IMR-90 (cell line): ENCODE measurements around the gene CCNQ. TPM values are rescaled to one million over a fixed set of nuclear protein-coding genes. Genes with fewer than 3 reads are reported as not detected.

Source experiments
- ATAC-seq: fragments of 200-7000 bp; cut with Tn5 transposase; 2 replicates; pipeline ENCODE4 v1.9.1; 2020; ENCODE audit warnings: low read depth, mild to moderate bottlenecking, moderate library complexity
- BruUV-seq: library from RNA; stranded (reverse); fragments of 400-500 nt; replicated peaks from 2 replicates; lab custom pipeline; 2021; lab: Mats Ljungman, UMichigan
- CTCF ChIA-PET: fragments of 300-600 bp; formaldehyde crosslinking; extraction: SDS; loops from one replicate; lab custom pipeline; 2021; ENCODE audit warnings: antibody characterized with exemption; lab: Yijun Ruan, JAX
- POLR2A ChIA-PET: fragments of 300-600 bp; sonication (Branson Sonifier 250); formaldehyde crosslinking; loops from one replicate; lab custom pipeline; 2022; ENCODE audit warnings: antibody characterized with exemption; ENCODE audit not compliant: unreplicated experiment; lab: Charles Lee
- DNase-seq: peaks from one replicate; pipeline ENCODE4 v3.0.0; 2013
- H2AFZ ChIP-seq: replicated peaks from 2 replicates; pipeline ENCODE3; 2013; ENCODE audit warnings: low read length, mild to moderate bottlenecking; ENCODE audit not compliant: poor library complexity
- H2AK5ac ChIP-seq: 2 replicates; pipeline ENCODE4 v1.6.1; 2013; ENCODE audit warnings: low read depth, low read length, inconsistent platforms
- H2AK9ac ChIP-seq: replicated peaks from 2 replicates; pipeline ENCODE3; 2013; ENCODE audit warnings: mild to moderate bottlenecking, low read depth, low read length, moderate library complexity; ENCODE audit not compliant: poor library complexity
- H2BK120ac ChIP-seq: 2 replicates; pipeline ENCODE4 v1.6.1; 2013; ENCODE audit warnings: low read depth, low read length, inconsistent platforms
- H2BK15ac ChIP-seq: 3 replicates; pipeline ENCODE4 v1.6.1; 2013; ENCODE audit warnings: low read depth, low read length, inconsistent platforms
- H2BK20ac ChIP-seq: 2 replicates; pipeline ENCODE4 v1.6.1; 2013; ENCODE audit warnings: low read depth, mild to moderate bottlenecking, inconsistent platforms, low read length, moderate library complexity
- H2BK5ac ChIP-seq: 2 replicates; pipeline ENCODE4 v1.6.1; 2013; ENCODE audit warnings: mild to moderate bottlenecking, low read depth, low read length, inconsistent platforms; ENCODE audit not compliant: poor library complexity, severe bottlenecking
- H3K14ac ChIP-seq: replicated peaks from 2 replicates; pipeline ENCODE4 v1.6.1; 2013; ENCODE audit warnings: low read depth, low read length, inconsistent platforms
- H3K18ac ChIP-seq: 2 replicates; pipeline ENCODE4 v1.6.1; 2013; ENCODE audit warnings: low read depth, low read length, control low read depth
- H3K23ac ChIP-seq: 2 replicates; pipeline ENCODE4 v1.6.1; 2013; ENCODE audit warnings: low read depth, low read length, inconsistent platforms
- H3K27ac ChIP-seq: 2 replicates; pipeline ENCODE4 v1.5.1; 2013; ENCODE audit warnings: mild to moderate bottlenecking, control low read depth, low read length; ENCODE audit not compliant: insufficient read depth
- H3K27me3 ChIP-seq: 2 replicates; pipeline ENCODE4 v1.6.1; 2013; ENCODE audit warnings: low read length; ENCODE audit not compliant: control insufficient read depth, insufficient read depth
- H3K36me3 ChIP-seq: 2 replicates; pipeline ENCODE4 v1.6.1; 2013; ENCODE audit warnings: low read length, mixed read lengths; ENCODE audit not compliant: control insufficient read depth, insufficient read depth
- H3K4ac ChIP-seq: 2 replicates; pipeline ENCODE4 v1.6.1; 2013; ENCODE audit warnings: low read depth, low read length, inconsistent platforms
- H3K4me1 ChIP-seq: 2 replicates; pipeline ENCODE4 v1.6.1; 2013; ENCODE audit warnings: low read length, mixed read lengths; ENCODE audit not compliant: control insufficient read depth, insufficient read depth
- H3K4me2 ChIP-seq: 2 replicates; pipeline ENCODE4 v1.6.1; 2013; ENCODE audit warnings: low read depth, mild to moderate bottlenecking, control low read depth, low read length, moderate library complexity
- H3K4me3 ChIP-seq: 2 replicates; pipeline ENCODE4 v1.5.1; 2013; ENCODE audit warnings: low read depth, mild to moderate bottlenecking, control low read depth, low read length, moderate library complexity; ENCODE audit not compliant: insufficient read depth
- H3K56ac ChIP-seq: 2 replicates; pipeline ENCODE4 v1.6.1; 2013; ENCODE audit warnings: low read length, inconsistent platforms; ENCODE audit not compliant: insufficient read depth; ENCODE audit errors: extremely low read depth
- H3K79me1 ChIP-seq, 2 experiments: 2 replicates each; pipeline ENCODE4 v1.6.1; 2013; ENCODE audit warnings: low read length in 2 of 2, inconsistent platforms in 1 of 2, low read depth in 1 of 2
- H3K9ac ChIP-seq: 2 replicates; pipeline ENCODE4 v1.6.1; 2013; ENCODE audit warnings: low read depth, low read length, control low read depth
- H3K9me1 ChIP-seq: 2 replicates; pipeline ENCODE4 v1.6.1; 2013; ENCODE audit warnings: low read length, inconsistent platforms; ENCODE audit not compliant: insufficient read depth
- H3K9me3 ChIP-seq: 2 replicates; pipeline ENCODE4 v1.6.1; 2013; ENCODE audit warnings: low read length; ENCODE audit not compliant: control insufficient read depth, insufficient read depth
- H4K20me1 ChIP-seq: 2 replicates; pipeline ENCODE4 v1.6.1; 2013; ENCODE audit warnings: low read length, inconsistent platforms; ENCODE audit not compliant: insufficient read depth
- H4K5ac ChIP-seq: 2 replicates; pipeline ENCODE4 v1.6.1; 2013; ENCODE audit warnings: mild to moderate bottlenecking, low read depth, low read length, control low read depth
- H4K8ac ChIP-seq, 2 experiments: 2 replicates each; pipeline ENCODE4 v1.6.1; 2013; ENCODE audit warnings: low read depth in 2 of 2, low read length in 2 of 2, control low read depth in 1 of 2, inconsistent platforms in 1 of 2
- H4K91ac ChIP-seq: 2 replicates; pipeline ENCODE4 v1.6.1; 2013; ENCODE audit warnings: low read depth, low read length, inconsistent platforms; ENCODE audit not compliant: insufficient read depth
- BHLHE40 ChIP-seq: fragments of 150-350 bp; IDR thresholded peaks from 2 replicates; pipeline ENCODE4 v1.6.1; 2016; ENCODE audit warnings: mild to moderate bottlenecking, low read depth, low read length
- CEBPB ChIP-seq: IDR thresholded peaks from 2 replicates; pipeline ENCODE4 v1.6.1; 2012; ENCODE audit warnings: low read depth, low read length, improper control_type of control experiment
- MAFK ChIP-seq: IDR thresholded peaks from 2 replicates; pipeline ENCODE4 v1.6.1; 2012; ENCODE audit warnings: low read depth, low read length, improper control_type of control experiment
- MAZ ChIP-seq: IDR thresholded peaks from 2 replicates; pipeline ENCODE4 v1.6.1; 2012; ENCODE audit warnings: low read depth, mild to moderate bottlenecking, low read length, improper control_type of control experiment, moderate library complexity, borderline replicate concordance
- MXI1 ChIP-seq: IDR thresholded peaks from 2 replicates; pipeline ENCODE4 v1.6.1; 2012; ENCODE audit warnings: low read depth, mild to moderate bottlenecking, low read length, moderate library complexity, borderline replicate concordance
- NFE2L2 ChIP-seq: fragments of 150-350 bp; IDR thresholded peaks from 2 replicates; pipeline ENCODE4 v1.6.1; 2016; ENCODE audit warnings: low read depth, mild to moderate bottlenecking, low read length
- POLR2A ChIP-seq: IDR thresholded peaks from 2 replicates; pipeline ENCODE4 v1.6.1; 2012; ENCODE audit warnings: mild to moderate bottlenecking, low read depth, low read length
- SMC3 ChIP-seq: fragments of 150-350 bp; IDR thresholded peaks from 2 replicates; pipeline ENCODE4 v1.6.1; 2016; ENCODE audit warnings: low read depth, mild to moderate bottlenecking, antibody characterized with exemption, low read length, moderate library complexity
- WGBS, 2 experiments: methylation state at CpG; one replicate each; pipeline versions ENCODE4 v1.1.5 to v1.1.7; 2013; ENCODE audit warnings: missing lambda C conversion rate in 2 of 2; ENCODE audit not compliant: insufficient read length in 1 of 2; ENCODE audit errors: extremely low coverage in 2 of 2; 5-methylcytosine and 5-hydroxymethylcytosine counted together
- dilution Hi-C: fragments of 300-500 bp; cut with HindIII; formaldehyde crosslinking; loops from one replicate; pipeline ENCODE4 v1.14.3; 2018; ENCODE audit warnings: low sequenced_read_pairs; ENCODE audit not compliant: unreplicated experiment
- in situ Hi-C: fragments of 300-500 bp; cut with MboI; formaldehyde crosslinking; loops from 3 replicates; pipeline ENCODE4 v1.14.3; 2019; ENCODE audit warnings: low sequenced_read_pairs, inconsistent platforms, mixed read lengths
- intact Hi-C: fragments of 100-400 bp; cut with micrococcal nuclease; formaldehyde crosslinking; loops from 2 replicates; pipeline ENCODE4 v1.10.0; 2022
- polyA plus RNA-seq, 3 experiments: library from polyadenylated mRNA; depleted of rRNA; stranded (reverse); fragments of >200 nt; gene quantifications; 2 replicates each; pipeline ENCODE4 v1.2.3, GENCODE V29; 2012; ENCODE audit warnings: low replicate concordance in 1 of 3
- total RNA-seq: library from RNA; depleted of rRNA; stranded (reverse); fragments of >200 nt; gene quantifications from 2 replicates; pipeline ENCODE4 v1.2.3, GENCODE V29; 2012
- TF ChIP-seq, protein P1 (sequence below): fragments of 150-350 bp; IDR thresholded peaks from 2 replicates; pipeline ENCODE4 v1.6.1; 2016; ENCODE audit warnings: low read depth, mild to moderate bottlenecking, low read length, moderate library complexity, borderline replicate concordance
- TF ChIP-seq, protein P2 (sequence below): fragments of 150-350 bp; IDR thresholded peaks from 2 replicates; pipeline ENCODE4 v1.6.1; 2017; ENCODE audit warnings: mild to moderate bottlenecking, antibody characterized with exemption, low read length, low read depth

CCNQ gene
- total and polyA plus RNA-seq, 2 of the 4 experiments (the other 2 are of a cell fraction): 27.6 to 35.2 TPM

GRCh38 chrX:153549807-153550206 is 49.1 kb downstream of the CCNQ start:
- intact Hi-C loops: no loop called here
- Histone ChIP-seq H2BK120ac (no peak overlapping the region), H3K4ac (no peak overlapping the region), H2BK5ac (no peak overlapping the region), H3K9me3 (no peaks in the 10 kb centered on the region; the same call in 1 of the 2 replicates), H3K4me2 (no peak overlapping the region), H3K36me3 (no peaks in the 10 kb centered on the region), H2AK5ac (no peak overlapping the region), H4K91ac (no peak overlapping the region), H3K9ac (no peak overlapping the region), H3K23ac (no peak overlapping the region), H2BK20ac (no peak overlapping the region), H3K4me3 (no peak overlapping the region), H2AK9ac (no peak overlapping the region), H3K56ac (no peak overlapping the region), H3K79me1 (no peaks in the 10 kb centered on the region), H3K14ac (no peak overlapping the region), H3K4me1 (no peaks in the 10 kb centered on the region), H3K27me3 (peaks cover 5% of the 10 kb centered on the region; the same call in 1 of the 2 replicates), H3K27ac (no peak overlapping the region), H4K5ac (no peak overlapping the region), H2AFZ (no peak overlapping the region), H3K18ac (no peak overlapping the region), H4K8ac (no peak overlapping the region), H3K9me1 (no peaks in the 10 kb centered on the region), H2BK15ac (no peak overlapping the region), H4K20me1 (no peaks in the 10 kb centered on the region)
- 80% methylated on average over 13 of the region's 16 CpGs; no CpG with 5 or more reads in 1 of the 2 experiments for WGBS, 2 experiments
- TF ChIP-seq, protein P1, sequence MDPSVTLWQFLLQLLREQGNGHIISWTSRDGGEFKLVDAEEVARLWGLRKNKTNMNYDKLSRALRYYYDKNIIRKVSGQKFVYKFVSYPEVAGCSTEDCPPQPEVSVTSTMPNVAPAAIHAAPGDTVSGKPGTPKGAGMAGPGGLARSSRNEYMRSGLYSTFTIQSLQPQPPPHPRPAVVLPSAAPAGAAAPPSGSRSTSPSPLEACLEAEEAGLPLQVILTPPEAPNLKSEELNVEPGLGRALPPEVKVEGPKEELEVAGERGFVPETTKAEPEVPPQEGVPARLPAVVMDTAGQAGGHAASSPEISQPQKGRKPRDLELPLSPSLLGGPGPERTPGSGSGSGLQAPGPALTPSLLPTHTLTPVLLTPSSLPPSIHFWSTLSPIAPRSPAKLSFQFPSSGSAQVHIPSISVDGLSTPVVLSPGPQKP: no peak
- no peak for TF ChIP-seq MXI1
- TF ChIP-seq CEBPB: no peak
- no peak for TF ChIP-seq BHLHE40
- no peak for TF ChIP-seq MAFK
- no peak for TF ChIP-seq NFE2L2
- no peak for TF ChIP-seq POLR2A
- TF ChIP-seq MAZ: no peak
- no peak for TF ChIP-seq SMC3
- TF ChIP-seq, protein P2, sequence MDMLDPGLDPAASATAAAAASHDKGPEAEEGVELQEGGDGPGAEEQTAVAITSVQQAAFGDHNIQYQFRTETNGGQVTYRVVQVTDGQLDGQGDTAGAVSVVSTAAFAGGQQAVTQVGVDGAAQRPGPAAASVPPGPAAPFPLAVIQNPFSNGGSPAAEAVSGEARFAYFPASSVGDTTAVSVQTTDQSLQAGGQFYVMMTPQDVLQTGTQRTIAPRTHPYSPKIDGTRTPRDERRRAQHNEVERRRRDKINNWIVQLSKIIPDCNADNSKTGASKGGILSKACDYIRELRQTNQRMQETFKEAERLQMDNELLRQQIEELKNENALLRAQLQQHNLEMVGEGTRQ: no peak
- ATAC-seq: no peak
- BruUV-seq: no TSS peak
- ChIA-PET POLR2A (no interaction called here), CTCF (interaction anchor here (0.7 kb wide), 1 partner anchor 102 kb away, joined by 5 read pairs; no protein-coding TSS in a partner anchor)
- in situ Hi-C loops: no loop called here
- dilution Hi-C loops: no loop called here
- no peak for DNase-seq
